ENCODE measurements around the gene UNC93A.
"Not testable (repeated sequence)": the region's sequence is repeated elsewhere in the genome, so short reads cannot be mapped to it uniquely, and the experiment has no call there.

- not testable (repeated sequence) for TF ChIP-seq CTCF (IDR thresholded peaks at IDR 0.05; ENCODE audit: borderline replicate concordance, extremely low read depth, low read length, poor library complexity, severe bottlenecking); EZH2 (IDR thresholded peaks at IDR 0.05; ENCODE audit: borderline replicate concordance, low read depth, low read length, severe bottlenecking)
Observed at GRCh38 chr6:167284565-167284964, 6.5 kb upstream of the UNC93A start.
